MCF 10A (cell line): Measurements from ENCODE around the gene ATP5F1E. TPM values are rescaled to one million over a fixed set of nuclear protein-coding genes. Genes with fewer than 3 reads are reported as not detected.

ENCODE experiments used
- BruUV-seq: library from RNA; stranded (reverse); fragments of 400-500 nt; replicated peaks from 2 replicates; lab custom pipeline; 2021; lab: Mats Ljungman, UMichigan
- CTCF ChIA-PET: fragments of 300-600 bp; sonication (Branson Sonifier 250); formaldehyde crosslinking; extraction: SDS; loops from one replicate; lab custom pipeline; 2021; ENCODE audit warnings: antibody characterized with exemption, inconsistent platforms; lab: Yijun Ruan, JAX
- POLR2A ChIA-PET: fragments of 300-600, 350-650 bp; sonication (Branson Sonifier 250); formaldehyde crosslinking; extraction: SDS; loops from one replicate; lab custom pipeline; 2020; ENCODE audit warnings: antibody characterized with exemption, inconsistent platforms; lab: Yijun Ruan, JAX
- DNase-seq: peaks from one replicate; pipeline ENCODE4 v3.0.0-alpha.2; 2018; ENCODE audit not compliant: unreplicated experiment
- H3K27ac Mint-ChIP-seq: one replicate; pipeline ENCODE4 v1.8.0; 2022; ENCODE audit warnings: mild to moderate bottlenecking, low read depth, mixed read lengths; ENCODE audit not compliant: unreplicated experiment
- H3K27me3 Mint-ChIP-seq: one replicate; pipeline ENCODE4 v1.8.0; 2022; ENCODE audit warnings: mixed read lengths; ENCODE audit not compliant: insufficient read depth, unreplicated experiment
- H3K36me3 Mint-ChIP-seq: one replicate; pipeline ENCODE4 v1.8.0; 2022; ENCODE audit warnings: mild to moderate bottlenecking, moderate library complexity, mixed read lengths; ENCODE audit not compliant: insufficient read depth, unreplicated experiment
- H3K4me1 Mint-ChIP-seq: one replicate; pipeline ENCODE4 v1.8.0; 2022; ENCODE audit warnings: mixed read lengths; ENCODE audit not compliant: insufficient read depth, unreplicated experiment
- H3K4me3 Mint-ChIP-seq: one replicate; pipeline ENCODE4 v1.8.0; 2022; ENCODE audit warnings: mild to moderate bottlenecking, moderate library complexity, mixed read lengths; ENCODE audit not compliant: unreplicated experiment
- H3K9me3 Mint-ChIP-seq: one replicate; pipeline ENCODE4 v1.8.0; 2022; ENCODE audit warnings: mixed read lengths; ENCODE audit not compliant: unreplicated experiment
- intact Hi-C: fragments of 100-400 bp; cut with micrococcal nuclease; formaldehyde crosslinking; loops from 2 replicates; pipeline ENCODE4 v1.14.1; 2022
- total RNA-seq: library from RNA; stranded (reverse); gene quantifications from 2 replicates; pipeline ENCODE4 v1.2.3, GENCODE V29; 2022
- TF ChIP-seq, protein P1 (sequence below): fragments of 200-600 bp; IDR thresholded peaks from one replicate; pipeline ENCODE4 v1.8.0; 2022; ENCODE audit warnings: antibody characterized with exemption, mild to moderate bottlenecking; ENCODE audit not compliant: unreplicated experiment

Gene ATP5F1E
- total RNA-seq, 1 experiment from 2014 or later: 69.7 TPM

DNA sequence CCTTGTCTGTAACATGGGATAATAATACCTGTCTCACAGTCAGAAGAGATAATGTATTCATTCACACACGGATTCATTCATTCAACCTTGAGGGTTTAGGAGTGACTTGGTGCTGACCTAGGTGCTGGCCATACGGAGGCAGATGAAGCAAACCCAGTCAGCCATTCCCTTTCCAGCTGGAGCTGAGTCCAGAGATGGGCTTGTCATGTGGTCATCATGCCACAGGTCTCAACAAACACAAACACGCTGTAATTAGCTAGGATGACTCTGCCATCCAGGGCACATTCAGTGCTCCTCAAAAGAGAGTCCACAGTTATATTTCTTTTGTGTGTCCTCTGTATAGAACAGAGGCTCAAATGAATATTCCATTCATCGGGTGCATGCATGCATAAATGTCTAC lies 29.9 kb upstream of the ATP5F1E start:
- H3K27ac Mint-ChIP-seq: no peak overlapping the region
- intact Hi-C loops: no loop called here
- H3K36me3 Mint-ChIP-seq: no peaks in the 10 kb centered on the region
- no peak overlapping the region for H3K4me3 Mint-ChIP-seq
- no peaks in the 10 kb centered on the region for H3K9me3 Mint-ChIP-seq
- POLR2A ChIA-PET: interaction anchor here (0.6 to 3.0 kb wide), 2 partner anchors 30 to 37 kb away, joined by 3 to 15 read pairs; partner anchors contain the start of gene ATP5F1E
- CTCF ChIA-PET: interaction anchor here (0.7 kb wide), 1 partner anchor 169 kb away, joined by 3 read pairs; no protein-coding TSS in a partner anchor
- TF ChIP-seq, protein P1, sequence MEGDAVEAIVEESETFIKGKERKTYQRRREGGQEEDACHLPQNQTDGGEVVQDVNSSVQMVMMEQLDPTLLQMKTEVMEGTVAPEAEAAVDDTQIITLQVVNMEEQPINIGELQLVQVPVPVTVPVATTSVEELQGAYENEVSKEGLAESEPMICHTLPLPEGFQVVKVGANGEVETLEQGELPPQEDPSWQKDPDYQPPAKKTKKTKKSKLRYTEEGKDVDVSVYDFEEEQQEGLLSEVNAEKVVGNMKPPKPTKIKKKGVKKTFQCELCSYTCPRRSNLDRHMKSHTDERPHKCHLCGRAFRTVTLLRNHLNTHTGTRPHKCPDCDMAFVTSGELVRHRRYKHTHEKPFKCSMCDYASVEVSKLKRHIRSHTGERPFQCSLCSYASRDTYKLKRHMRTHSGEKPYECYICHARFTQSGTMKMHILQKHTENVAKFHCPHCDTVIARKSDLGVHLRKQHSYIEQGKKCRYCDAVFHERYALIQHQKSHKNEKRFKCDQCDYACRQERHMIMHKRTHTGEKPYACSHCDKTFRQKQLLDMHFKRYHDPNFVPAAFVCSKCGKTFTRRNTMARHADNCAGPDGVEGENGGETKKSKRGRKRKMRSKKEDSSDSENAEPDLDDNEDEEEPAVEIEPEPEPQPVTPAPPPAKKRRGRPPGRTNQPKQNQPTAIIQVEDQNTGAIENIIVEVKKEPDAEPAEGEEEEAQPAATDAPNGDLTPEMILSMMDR: no peak
- no peaks in the 10 kb centered on the region for H3K27me3 Mint-ChIP-seq
- DNase-seq: no peak
- BruUV-seq: no TSS peak
- H3K4me1 Mint-ChIP-seq: peaks cover 10% of the 10 kb centered on the region

DNA sequence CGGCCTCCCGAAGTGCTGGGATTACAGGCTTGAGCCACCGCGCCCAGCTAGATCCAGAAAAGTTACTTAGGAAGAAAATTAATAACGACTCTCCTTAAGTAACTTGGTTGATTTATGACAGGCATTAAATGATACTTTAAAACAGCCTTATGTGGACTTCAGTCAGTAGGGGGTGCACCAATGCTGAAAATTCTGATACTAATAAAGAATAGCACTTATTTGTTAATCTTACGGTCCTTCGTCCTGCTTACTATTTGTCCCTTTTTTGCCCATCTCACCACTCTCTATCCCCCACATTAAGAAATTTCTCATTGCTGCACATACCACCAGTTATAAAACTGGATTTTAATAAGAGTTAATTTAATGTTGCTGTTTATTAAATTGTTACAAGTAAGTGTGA lies 23.2 kb upstream of the ATP5F1E start:
- intact Hi-C loops: loop anchor here (1.0 to 5.0 kb wide), 2 partner anchors 152 to 167 kb away; no protein-coding TSS in a partner anchor
- ChIA-PET CTCF (interaction anchor here (0.6 to 2.6 kb wide), 11 partner anchors 9 to 399 kb away, joined by 3 to 11 read pairs (median 3); no protein-coding TSS in a partner anchor), POLR2A (interaction anchor here (1.1 kb wide), 1 partner anchor 9 kb away, joined by 3 read pairs; no protein-coding TSS in a partner anchor)
- peak; percentile 39 for DNase-seq
- Mint-ChIP-seq H3K4me1 (no peaks in the 10 kb centered on the region), H3K4me3 (no peak overlapping the region), H3K27me3 (peaks cover 32% of the 10 kb centered on the region), H3K36me3 (no peaks in the 10 kb centered on the region), H3K27ac (no peak overlapping the region), H3K9me3 (no peaks in the 10 kb centered on the region)
- no TSS peak for BruUV-seq
- TF ChIP-seq, protein P1: peak; percentile 53

DNA sequence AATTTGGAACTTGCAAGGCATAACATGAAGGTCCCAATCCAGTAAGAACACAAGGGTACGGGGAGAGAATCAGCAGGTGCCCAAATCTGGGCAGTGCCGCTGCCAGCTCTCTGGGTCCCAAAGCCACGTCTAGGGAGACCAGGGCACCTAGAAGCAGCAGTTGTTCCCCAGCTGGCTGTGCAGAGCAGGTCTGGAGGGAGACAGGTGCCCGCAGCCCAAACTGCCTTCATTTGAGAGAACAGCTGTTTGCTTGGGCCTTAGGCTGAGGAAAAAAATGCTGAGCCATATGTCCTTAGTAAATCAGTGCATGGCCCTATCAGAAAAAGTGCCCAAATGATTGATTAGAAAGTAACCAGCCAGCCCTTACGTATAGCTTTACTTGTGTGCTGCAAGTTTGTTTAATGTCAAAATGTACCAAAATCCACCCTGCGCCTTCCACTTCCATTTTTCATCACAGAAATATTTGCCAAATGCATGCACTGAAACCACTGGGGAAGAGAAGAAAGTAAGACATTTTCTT lies 19.6 kb upstream of the ATP5F1E start:
- Mint-ChIP-seq H3K4me1 (peaks cover 8% of the 10 kb centered on the region), H3K27me3 (peaks cover 32% of the 10 kb centered on the region), H3K36me3 (no peaks in the 10 kb centered on the region), H3K27ac (no peak overlapping the region), H3K4me3 (no peak overlapping the region), H3K9me3 (no peaks in the 10 kb centered on the region)
- DNase-seq: no peak
- intact Hi-C loops: no loop called here
- POLR2A ChIA-PET: interaction anchor here (1.8 to 2.4 kb wide), 2 partner anchors 12 to 20 kb away, joined by 4 to 5 read pairs; partner anchors contain the start of gene ATP5F1E
- CTCF ChIA-PET: interaction anchor here (0.6 to 3.0 kb wide), 4 partner anchors 170 to 520 kb away, joined by 3 to 15 read pairs (median 6); no protein-coding TSS in a partner anchor
- TF ChIP-seq, protein P1: no peak
- BruUV-seq: no TSS peak

DNA sequence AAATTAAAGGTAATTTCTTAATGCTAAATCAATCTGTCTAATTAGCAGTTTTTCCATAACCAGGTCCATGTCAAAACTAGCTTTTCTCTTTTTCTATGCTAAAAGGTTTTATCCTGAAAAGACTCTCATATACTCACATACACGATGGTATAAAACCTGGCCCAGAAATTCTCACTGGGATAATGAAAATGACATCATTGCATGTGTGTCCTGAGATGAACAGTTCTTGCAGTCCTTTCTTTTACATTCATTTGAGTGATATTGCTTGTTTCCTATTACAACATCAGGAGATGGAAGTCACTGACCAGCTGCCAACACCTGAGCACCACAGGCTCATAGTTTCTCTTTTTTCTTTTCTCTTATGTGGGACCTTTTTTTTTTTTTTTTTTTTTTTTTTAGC lies 18.3 kb upstream of the ATP5F1E start:
- Mint-ChIP-seq H3K36me3 (no peaks in the 10 kb centered on the region), H3K4me1 (peaks cover 8% of the 10 kb centered on the region), H3K4me3 (no peak overlapping the region), H3K9me3 (no peaks in the 10 kb centered on the region), H3K27ac (no peak overlapping the region), H3K27me3 (peaks cover 32% of the 10 kb centered on the region)
- TF ChIP-seq, protein P1: no peak
- intact Hi-C loops: no loop called here
- no peak for DNase-seq
- POLR2A ChIA-PET: interaction anchor here (0.6 to 2.4 kb wide), 4 partner anchors 13 to 182 kb away, joined by 3 to 5 read pairs (median 4); partner anchors contain the start of gene ATP5F1E
- BruUV-seq: no TSS peak
- CTCF ChIA-PET: interaction anchor here (0.5 to 1.8 kb wide), 9 partner anchors 9 to 1989 kb away, joined by 3 to 8 read pairs (median 3); no protein-coding TSS in a partner anchor
